Keratinocyte (primary cell): Measurements from ENCODE around the gene COL25A1.

ENCODE experiments used
- CTCF ChIP-seq, 3 experiments: IDR thresholded peaks in 1 of 3; conservative IDR thresholded peaks in 1 of 3; optimal IDR thresholded peaks in 1 of 3; 2 replicates in 2 of 3; 3 replicates in 1 of 3; pipeline versions ENCODE3 to v1.5.1; 2011; ENCODE audit warnings: low read length in 3 of 3, mild to moderate bottlenecking in 3 of 3, moderate library complexity in 2 of 3, control low read depth in 1 of 3, inconsistent platforms in 1 of 3; ENCODE audit not compliant: insufficient read depth in 2 of 3; ENCODE audit errors: extremely low read depth in 1 of 3
- EZH2 ChIP-seq: IDR thresholded peaks from one replicate; pipeline ENCODE4 v1.6.1; 2012; ENCODE audit warnings: inconsistent platforms, mild to moderate bottlenecking, low read length, moderate library complexity

- TF ChIP-seq CTCF (optimal IDR thresholded peaks at IDR 0.05 in 1 of 3, IDR thresholded peaks at IDR 0.05 in 1 of 3, conservative IDR thresholded peaks at IDR 0.05 in 1 of 3; ENCODE audit: extremely low read depth in 1 of 3, insufficient read depth in 2 of 3, low read length in 3 of 3), result no peak
- no peak for TF ChIP-seq EZH2
Measured at GRCh38 chr4:108903464-108904221, 398.8 kb downstream of the COL25A1 start.
